ENCODE data around the gene TRERF1. TPM values are rescaled to one million over a fixed set of nuclear protein-coding genes. Genes with fewer than 3 reads are reported as not detected.

TRERF1 gene
- total and polyA plus RNA-seq, 2 experiments from 2014 or later = 11.2 to 20.6 TPM

GRCh38 chr6:42403421-42403820 is 48.3 kb downstream of the TRERF1 start:
- no peak overlapping the region for H3K27ac ChIP-seq (ENCODE audit: low read depth)
- Mint-ChIP-seq H3K27ac (no peak overlapping the region), H3K4me1 (peaks cover 62% of the 10 kb centered on the region), H3K9me3 (no peaks in the 10 kb centered on the region), H3K27me3 (ENCODE audit: insufficient read depth, low read depth, poor library complexity) (peaks cover 6% of the 10 kb centered on the region), H3K36me3 (ENCODE audit: low read depth) (no peaks in the 10 kb centered on the region; the same call in 2 of the 3 replicates), H3K4me3 (no peak overlapping the region)
- H3K36me3 ChIP-seq (ENCODE audit: insufficient read depth) = no peaks in the 10 kb centered on the region
- peaks cover 53% of the 10 kb centered on the region for H3K4me1 ChIP-seq (ENCODE audit: insufficient read depth)
- TF ChIP-seq, protein P1, sequence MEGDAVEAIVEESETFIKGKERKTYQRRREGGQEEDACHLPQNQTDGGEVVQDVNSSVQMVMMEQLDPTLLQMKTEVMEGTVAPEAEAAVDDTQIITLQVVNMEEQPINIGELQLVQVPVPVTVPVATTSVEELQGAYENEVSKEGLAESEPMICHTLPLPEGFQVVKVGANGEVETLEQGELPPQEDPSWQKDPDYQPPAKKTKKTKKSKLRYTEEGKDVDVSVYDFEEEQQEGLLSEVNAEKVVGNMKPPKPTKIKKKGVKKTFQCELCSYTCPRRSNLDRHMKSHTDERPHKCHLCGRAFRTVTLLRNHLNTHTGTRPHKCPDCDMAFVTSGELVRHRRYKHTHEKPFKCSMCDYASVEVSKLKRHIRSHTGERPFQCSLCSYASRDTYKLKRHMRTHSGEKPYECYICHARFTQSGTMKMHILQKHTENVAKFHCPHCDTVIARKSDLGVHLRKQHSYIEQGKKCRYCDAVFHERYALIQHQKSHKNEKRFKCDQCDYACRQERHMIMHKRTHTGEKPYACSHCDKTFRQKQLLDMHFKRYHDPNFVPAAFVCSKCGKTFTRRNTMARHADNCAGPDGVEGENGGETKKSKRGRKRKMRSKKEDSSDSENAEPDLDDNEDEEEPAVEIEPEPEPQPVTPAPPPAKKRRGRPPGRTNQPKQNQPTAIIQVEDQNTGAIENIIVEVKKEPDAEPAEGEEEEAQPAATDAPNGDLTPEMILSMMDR (conservative IDR thresholded peaks at IDR 0.05; ENCODE audit: low read depth in 2 of 2) = peak; percentile 15 to 27; a peak in 3 of 4 replicates
- no peak for TF ChIP-seq POLR2AphosphoS5 (IDR thresholded peaks at IDR 0.05; ENCODE audit: low read depth)
- peaks cover 82% of the 10 kb centered on the region for H3K79me2 ChIP-seq (replicated peaks; ENCODE audit: insufficient read depth)
- ATAC-seq (no peak; the same call in 2 of the 3 replicates), DNase-seq (ENCODE audit: low spot score) (no peak)
- H2AFZ ChIP-seq = no peak overlapping the region
- H3K4me2 ChIP-seq = peak overlapping the region; percentile 53
- H4K20me1 ChIP-seq (replicated peaks; ENCODE audit: insufficient read depth) = peaks cover 73% of the 10 kb centered on the region
- no peaks in the 10 kb centered on the region for H3K9me2 ChIP-seq (ENCODE audit: insufficient read depth)
- H3K27me3 ChIP-seq (ENCODE audit: insufficient read depth) = no peaks in the 10 kb centered on the region
- no peak overlapping the region for H3K4me3 ChIP-seq
- peaks cover 18% of the 10 kb centered on the region for H3F3A ChIP-seq (replicated peaks; ENCODE audit: low read depth)

DNA sequence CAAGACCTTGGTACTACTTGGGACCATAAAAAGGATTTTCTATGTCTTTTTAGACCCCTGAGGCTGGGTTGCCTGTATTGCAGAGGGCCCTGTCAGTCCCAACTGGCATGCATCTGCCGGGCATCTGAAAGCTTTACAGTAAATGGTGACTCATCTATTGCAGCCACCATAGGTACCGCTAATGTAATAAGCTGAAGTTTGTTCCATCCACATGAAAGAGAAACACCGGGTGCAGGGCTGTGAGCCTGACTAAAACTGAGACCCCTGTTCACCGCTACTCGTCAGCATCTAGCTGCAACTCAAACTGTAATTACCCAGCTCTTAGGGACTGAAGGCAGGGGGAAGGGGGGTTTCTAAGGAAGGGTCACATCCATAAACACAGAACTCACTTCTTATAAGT is 49.5 kb downstream of the TRERF1 start:
- Histone ChIP-seq H3K27me3 (ENCODE audit: insufficient read depth) (no peaks in the 10 kb centered on the region), H3F3A (replicated peaks; ENCODE audit: low read depth) (peaks cover 18% of the 10 kb centered on the region), H3K4me3 (no peak overlapping the region), H3K79me2 (replicated peaks; ENCODE audit: insufficient read depth) (peaks cover 86% of the 10 kb centered on the region), H2AFZ (no peak overlapping the region), H3K4me2 (0 out of 2 replicates have a peak overlapping the region, but pooled peaks have one; percentile 55), H3K9me2 (ENCODE audit: insufficient read depth) (no peaks in the 10 kb centered on the region), H3K27ac (ENCODE audit: low read depth) (no peak overlapping the region), H3K4me1 (ENCODE audit: insufficient read depth) (peaks cover 50% of the 10 kb centered on the region), H4K20me1 (replicated peaks; ENCODE audit: insufficient read depth) (peaks cover 81% of the 10 kb centered on the region), H3K36me3 (ENCODE audit: insufficient read depth) (no peaks in the 10 kb centered on the region)
- Mint-ChIP-seq H3K27me3 (ENCODE audit: insufficient read depth, low read depth, poor library complexity) (peaks cover 4% of the 10 kb centered on the region), H3K36me3 (ENCODE audit: low read depth) (no peaks in the 10 kb centered on the region; the same call in 2 of the 3 replicates), H3K4me1 (peaks cover 58% of the 10 kb centered on the region), H3K4me3 (no peak overlapping the region), H3K9me3 (no peaks in the 10 kb centered on the region), H3K27ac (no peak overlapping the region)
- no peak for DNase-seq (ENCODE audit: low spot score)
- ATAC-seq = no peak
- TF ChIP-seq JUNB (IDR thresholded peaks at IDR 0.05; ENCODE audit: unreplicated experiment) = no peak
- no peak for TF ChIP-seq POLR2AphosphoS5 (IDR thresholded peaks at IDR 0.05; ENCODE audit: low read depth)
- no peak for TF ChIP-seq CREB1 (CRISPR knock-in tag; IDR thresholded peaks at IDR 0.05; ENCODE audit: low read depth)
- no peak for TF ChIP-seq ZNF331 (CRISPR knock-in tag; IDR thresholded peaks at IDR 0.05; ENCODE audit: low read depth)
- no peak for TF ChIP-seq ZNF462 (CRISPR knock-in tag; IDR thresholded peaks at IDR 0.05)
- TF ChIP-seq STAT1 (IDR thresholded peaks at IDR 0.05; ENCODE audit: unreplicated experiment) = no peak
- TF ChIP-seq, protein P2, sequence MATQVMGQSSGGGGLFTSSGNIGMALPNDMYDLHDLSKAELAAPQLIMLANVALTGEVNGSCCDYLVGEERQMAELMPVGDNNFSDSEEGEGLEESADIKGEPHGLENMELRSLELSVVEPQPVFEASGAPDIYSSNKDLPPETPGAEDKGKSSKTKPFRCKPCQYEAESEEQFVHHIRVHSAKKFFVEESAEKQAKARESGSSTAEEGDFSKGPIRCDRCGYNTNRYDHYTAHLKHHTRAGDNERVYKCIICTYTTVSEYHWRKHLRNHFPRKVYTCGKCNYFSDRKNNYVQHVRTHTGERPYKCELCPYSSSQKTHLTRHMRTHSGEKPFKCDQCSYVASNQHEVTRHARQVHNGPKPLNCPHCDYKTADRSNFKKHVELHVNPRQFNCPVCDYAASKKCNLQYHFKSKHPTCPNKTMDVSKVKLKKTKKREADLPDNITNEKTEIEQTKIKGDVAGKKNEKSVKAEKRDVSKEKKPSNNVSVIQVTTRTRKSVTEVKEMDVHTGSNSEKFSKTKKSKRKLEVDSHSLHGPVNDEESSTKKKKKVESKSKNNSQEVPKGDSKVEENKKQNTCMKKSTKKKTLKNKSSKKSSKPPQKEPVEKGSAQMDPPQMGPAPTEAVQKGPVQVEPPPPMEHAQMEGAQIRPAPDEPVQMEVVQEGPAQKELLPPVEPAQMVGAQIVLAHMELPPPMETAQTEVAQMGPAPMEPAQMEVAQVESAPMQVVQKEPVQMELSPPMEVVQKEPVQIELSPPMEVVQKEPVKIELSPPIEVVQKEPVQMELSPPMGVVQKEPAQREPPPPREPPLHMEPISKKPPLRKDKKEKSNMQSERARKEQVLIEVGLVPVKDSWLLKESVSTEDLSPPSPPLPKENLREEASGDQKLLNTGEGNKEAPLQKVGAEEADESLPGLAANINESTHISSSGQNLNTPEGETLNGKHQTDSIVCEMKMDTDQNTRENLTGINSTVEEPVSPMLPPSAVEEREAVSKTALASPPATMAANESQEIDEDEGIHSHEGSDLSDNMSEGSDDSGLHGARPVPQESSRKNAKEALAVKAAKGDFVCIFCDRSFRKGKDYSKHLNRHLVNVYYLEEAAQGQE (IDR thresholded peaks at IDR 0.05; ENCODE audit: unreplicated experiment) = no peak
- no peak for TF ChIP-seq NANOG (IDR thresholded peaks at IDR 0.05; ENCODE audit: borderline replicate concordance)
- TF ChIP-seq EZH2 (IDR thresholded peaks at IDR 0.05; ENCODE audit: low read depth, unreplicated experiment) = no peak
- no peak for TF ChIP-seq EZH2phosphoT487 (IDR thresholded peaks at IDR 0.05; ENCODE audit: unreplicated experiment)

Measured in GM23338 (cell line).